Heart right ventricle (tissue), 16 donors: ENCODE measurements around the gene DUSP3. TPM values are rescaled to one million over a fixed set of nuclear protein-coding genes. Genes with fewer than 3 reads are reported as not detected.

Experiments used
- ATAC-seq, 8 donors: fragments of 200-7000 bp; cut with Tn5 transposase; one replicate each; pipeline ENCODE4 v1.9.1; 2020; ENCODE audit warnings: mild to moderate bottlenecking in 8 of 8, moderate library complexity in 8 of 8, moderate number of reproducible peaks in 1 of 8
- DNase-seq, 2 donors: peaks; one replicate each; pipeline ENCODE4 v3.0.0-alpha.2; 2020
- H3K27ac ChIP-seq, 10 donors: fragments of 200-600 bp; sonication (generic) in 2 of 10; one replicate each; pipeline versions ENCODE4 v1.5.0 to v1.8.0; 2020 to 2022; ENCODE audit warnings: mild to moderate bottlenecking in 3 of 10
- H3K27me3 ChIP-seq, 7 donors: fragments of 200-600 bp; one replicate each; pipeline ENCODE4 v1.8.0; 2021 to 2022; ENCODE audit warnings: mild to moderate bottlenecking in 2 of 7
- H3K36me3 ChIP-seq, 9 donors: fragments of 200-600 bp; sonication (generic) in 1 of 9; one replicate each; pipeline versions ENCODE4 v1.5.0 to v1.8.0; 2020 to 2022; ENCODE audit warnings: mild to moderate bottlenecking in 2 of 9
- H3K4me1 ChIP-seq, 9 donors: fragments of 200-600 bp; sonication (generic) in 1 of 9; one replicate each; pipeline versions ENCODE4 v1.5.0 to v1.8.0; 2020 to 2022; ENCODE audit warnings: mild to moderate bottlenecking in 4 of 9
- H3K4me3 ChIP-seq, 10 donors: fragments of 200-600 bp; sonication (generic) in 2 of 10; one replicate each; pipeline versions ENCODE4 v1.5.0 to v1.8.0; 2020 to 2022; ENCODE audit warnings: mild to moderate bottlenecking in 7 of 10, moderate library complexity in 2 of 10
- H3K9me3 ChIP-seq, 11 donors: fragments of 200-600 bp in 10 of 11; sonication (generic) in 2 of 11; one replicate each; pipeline versions ENCODE4 v1.5.0 to v1.8.0; 2013 to 2022; ENCODE audit warnings: mild to moderate bottlenecking in 2 of 11, control low read depth in 1 of 11, moderate library complexity in 1 of 11
- WGBS, 2 donors: extraction: QIAGEN DNeasy Blood & Tissue Kit; methylation state at CpG; one replicate each; pipeline ENCODE4 v1.1.7; 2013; ENCODE audit warnings: inconsistent platforms in 1 of 2; 5-methylcytosine and 5-hydroxymethylcytosine counted together
- intact Hi-C, 10 donors: fragments of 100-400 bp; cut with DNase I; formaldehyde crosslinking; loops; one replicate each; pipeline versions ENCODE4 v1.11.1 to v1.14.2; 2022
- polyA plus RNA-seq, 2 donors: library from polyadenylated mRNA; stranded (reverse); fragments of 200-250 nt; gene quantifications; one replicate each; pipeline ENCODE4 v1.2.3, GENCODE V29; 2013
- total RNA-seq, 10 donors: library from RNA; stranded (reverse); fragmentation: NEBNext Ultra II Directional in 3 of 10; extraction: Animal tissue kit (Norgen Biotek cat#: 25700) in 3 of 10; gene quantifications; one replicate each; pipeline versions ENCODE4 v1.2.1 to v1.2.4, GENCODE V29; 2021 to 2023
- TF ChIP-seq, protein P1 (sequence below), 9 donors: fragments of 200-600 bp; sonication (generic) in 2 of 9; IDR thresholded peaks; one replicate each; pipeline versions ENCODE4 v1.5.0 to v1.8.0; 2021 to 2022; ENCODE audit warnings: antibody characterized with exemption in 9 of 9, mild to moderate bottlenecking in 5 of 9, moderate library complexity in 1 of 9
- donor health status: Arrhythmogenic right ventricular cardiomyopathy.
- donor health status: ischemic (EF 13 %, LVEDD 7.1; RV severe dilation, severe dysfunction).
- donor health status: healthy with polysubstance abuse.
- donor health status: DM: no; HTN: yes; CAD: no.
- donor health status: DM: no; HTN: no; CAD: no.
- donor health status: ischemic (EF 25% LVEDD 6.9; RV normal size, moderate dysfunction).
- donor health status: ischemic (EF 25% LVEDD 5.7; RV mildly dilated, moderate dysfunction).
- donor health status: healthy.
- donor health status: DM: yes; HTN: yes; CAD: no.
- donor health status: Ischemic cardiomyopathy.
- donor health status: ischemic (EF 35%, LVEDD 5.7; RV mildly dilated, moderate dysfunction).
- donor health status: nonischemic (EF 11% LVEDD 7.7; RV severe dilation, severe dysfunction).
- donor health status: DM: yes; HTN: yes; CAD: no.
- donor health status: PGD.
- donor health status: ischemic (EF 29% LVEDD 5.4; RV normal size, mild dysfunction).
- donor health status: nonischemic (EF 23%, LVEDD 6.1; RV moderate dilation, normal function).

The DUSP3 gene
- total and polyA plus RNA-seq, 12 donors: 119 to 371 (median 297) TPM

- H3K36me3 ChIP-seq: no peaks in the 10 kb centered on the region
- H3K4me3 ChIP-seq: no peak overlapping the region
- DNase-seq (no peak), ATAC-seq (peak in 6 of 8 donors; percentile 59 to 81 (median 70))
- intact Hi-C loops: no loop called here
- H3K27me3 ChIP-seq: no peaks in the 10 kb centered on the region
- H3K9me3 ChIP-seq: peaks cover 0 to 3% (median 0%) of the 10 kb centered on the region in 11 donors
- H3K27ac ChIP-seq: no peak overlapping the region
- TF ChIP-seq, protein P1, sequence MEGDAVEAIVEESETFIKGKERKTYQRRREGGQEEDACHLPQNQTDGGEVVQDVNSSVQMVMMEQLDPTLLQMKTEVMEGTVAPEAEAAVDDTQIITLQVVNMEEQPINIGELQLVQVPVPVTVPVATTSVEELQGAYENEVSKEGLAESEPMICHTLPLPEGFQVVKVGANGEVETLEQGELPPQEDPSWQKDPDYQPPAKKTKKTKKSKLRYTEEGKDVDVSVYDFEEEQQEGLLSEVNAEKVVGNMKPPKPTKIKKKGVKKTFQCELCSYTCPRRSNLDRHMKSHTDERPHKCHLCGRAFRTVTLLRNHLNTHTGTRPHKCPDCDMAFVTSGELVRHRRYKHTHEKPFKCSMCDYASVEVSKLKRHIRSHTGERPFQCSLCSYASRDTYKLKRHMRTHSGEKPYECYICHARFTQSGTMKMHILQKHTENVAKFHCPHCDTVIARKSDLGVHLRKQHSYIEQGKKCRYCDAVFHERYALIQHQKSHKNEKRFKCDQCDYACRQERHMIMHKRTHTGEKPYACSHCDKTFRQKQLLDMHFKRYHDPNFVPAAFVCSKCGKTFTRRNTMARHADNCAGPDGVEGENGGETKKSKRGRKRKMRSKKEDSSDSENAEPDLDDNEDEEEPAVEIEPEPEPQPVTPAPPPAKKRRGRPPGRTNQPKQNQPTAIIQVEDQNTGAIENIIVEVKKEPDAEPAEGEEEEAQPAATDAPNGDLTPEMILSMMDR (IDR thresholded peaks at IDR 0.05): no peak
- 7 to 8% methylated on average over 3 of the region's 3 CpGs for WGBS, 2 donors
- peaks cover 0 to 10% (median 0%) of the 10 kb centered on the region in 9 donors for H3K4me1 ChIP-seq
Observed at GRCh38 chr17:43791589-43791988, 12.8 kb upstream of the DUSP3 start.

- DNase-seq (no peak), ATAC-seq (peak in 3 of 8 donors; percentile 14 to 58 (median 29))
- WGBS, 2 donors: 85 to 90% methylated on average over 14 of the region's 14 CpGs
- H3K9me3 ChIP-seq: peaks cover 0 to 3% (median 0%) of the 10 kb centered on the region in 11 donors
- peaks cover 0 to 10% (median 0%) of the 10 kb centered on the region in 9 donors for H3K4me1 ChIP-seq
- intact Hi-C loops: no loop called here
- no peaks in the 10 kb centered on the region for H3K36me3 ChIP-seq
- no peaks in the 10 kb centered on the region for H3K27me3 ChIP-seq
- TF ChIP-seq, protein P1 (IDR thresholded peaks at IDR 0.05): peak in 1 of 9 donors; percentile 9
- no peak overlapping the region for H3K4me3 ChIP-seq
- no peak overlapping the region for H3K27ac ChIP-seq
Observed at GRCh38 chr17:43790311-43790940, 11.6 kb upstream of the DUSP3 start.

DNA sequence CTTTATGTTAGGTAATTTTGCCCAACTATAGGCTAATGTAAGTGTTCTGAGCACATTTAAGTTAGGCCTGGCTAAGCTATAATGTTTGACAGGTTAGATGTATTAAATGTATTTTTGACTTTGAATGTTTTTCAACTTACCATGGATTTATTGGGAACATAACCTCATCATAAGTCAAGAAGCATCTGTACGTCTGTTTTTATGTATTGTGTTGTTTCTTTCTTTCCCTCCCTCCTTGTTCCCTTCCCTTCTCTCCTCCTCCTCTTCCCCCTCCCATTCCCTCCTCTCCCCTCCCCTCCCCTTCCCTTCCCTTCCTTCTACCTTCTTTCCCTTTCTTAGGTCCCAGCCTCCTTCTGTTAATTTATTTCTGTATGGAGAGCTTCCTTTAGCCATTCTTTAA, 10.7 kb upstream of the DUSP3 start:
- H3K4me3 ChIP-seq: no peak overlapping the region
- peaks cover 0 to 3% (median 0%) of the 10 kb centered on the region in 11 donors for H3K9me3 ChIP-seq
- H3K27ac ChIP-seq: no peak overlapping the region
- intact Hi-C loops: loop anchor here in 2 of 10 donors (10.0 kb wide), 1 partner anchor 55 kb away; the partner anchor contains the start of gene CD300LG (in 2 of the 2)
- TF ChIP-seq, protein P1 (IDR thresholded peaks at IDR 0.05): no peak
- no peaks in the 10 kb centered on the region for H3K36me3 ChIP-seq
- peaks cover 0 to 10% (median 0%) of the 10 kb centered on the region in 9 donors for H3K4me1 ChIP-seq
- WGBS, 2 donors: 80 to 96% methylated on average over 1 of the region's 1 CpG
- ATAC-seq: no peak
- DNase-seq: no peak
- H3K27me3 ChIP-seq: no peaks in the 10 kb centered on the region

DNA sequence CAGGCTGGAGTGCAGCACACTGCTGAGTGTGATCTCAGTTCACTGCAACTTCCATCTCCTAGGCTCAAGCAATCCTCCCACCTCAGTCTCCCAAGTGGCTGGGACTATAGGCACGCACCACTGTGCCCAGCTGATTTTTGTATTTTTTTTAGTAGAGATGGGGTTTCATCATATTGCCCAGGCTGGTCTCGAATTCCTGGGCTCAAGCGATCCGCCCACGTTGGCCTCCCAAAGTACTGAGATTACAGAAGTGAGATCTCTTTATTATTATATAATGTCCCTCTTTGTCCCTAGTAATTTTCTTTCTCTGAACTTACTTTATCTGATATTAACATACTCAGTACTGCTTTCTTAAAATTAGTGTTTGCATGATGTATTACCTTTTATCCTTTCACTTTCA, 9.8 kb upstream of the DUSP3 start:
- DNase-seq: no peak
- no peaks in the 10 kb centered on the region for H3K27me3 ChIP-seq
- no peaks in the 10 kb centered on the region for H3K36me3 ChIP-seq
- H3K4me1 ChIP-seq: peaks cover 0 to 13% (median 0%) of the 10 kb centered on the region in 9 donors
- no peak overlapping the region for H3K27ac ChIP-seq
- no peak overlapping the region for H3K4me3 ChIP-seq
- intact Hi-C loops: loop anchor here in 2 of 10 donors (10.0 kb wide), 1 partner anchor 56 kb away; the partner anchor contains the start of gene CD300LG (in 2 of the 2)
- peaks cover 0 to 3% (median 0%) of the 10 kb centered on the region in 11 donors for H3K9me3 ChIP-seq
- WGBS, 2 donors: 88% methylated on average over 5 of the region's 5 CpGs
- TF ChIP-seq, protein P1 (IDR thresholded peaks at IDR 0.05): no peak
- ATAC-seq: no peak
